Gastrocnemius medialis (tissue), 4 donors: ENCODE measurements around the gene INPP4B.

Source experiments
- CTCF ChIP-seq, 5 experiments: fragments of 450-650 bp in 3 of 5; fragments of 200-600 bp in 2 of 5; sonication (generic) in 2 of 5; IDR thresholded peaks in 4 of 5; conservative IDR thresholded peaks in 1 of 5; 1 replicate in 4 of 5; 2 replicates in 1 of 5; pipeline ENCODE4 v1.5.1; 2016 to 2019; ENCODE audit warnings: antibody characterized with exemption in 5 of 5, mild to moderate bottlenecking in 3 of 5, moderate library complexity in 3 of 5
- POLR2A ChIP-seq, 2 donors: fragments of 450-650 bp; IDR thresholded peaks; one replicate each; pipeline ENCODE4 v1.6.1; 2017; ENCODE audit warnings: antibody characterized with exemption in 2 of 2, mild to moderate bottlenecking in 2 of 2, moderate library complexity in 2 of 2

DNA sequence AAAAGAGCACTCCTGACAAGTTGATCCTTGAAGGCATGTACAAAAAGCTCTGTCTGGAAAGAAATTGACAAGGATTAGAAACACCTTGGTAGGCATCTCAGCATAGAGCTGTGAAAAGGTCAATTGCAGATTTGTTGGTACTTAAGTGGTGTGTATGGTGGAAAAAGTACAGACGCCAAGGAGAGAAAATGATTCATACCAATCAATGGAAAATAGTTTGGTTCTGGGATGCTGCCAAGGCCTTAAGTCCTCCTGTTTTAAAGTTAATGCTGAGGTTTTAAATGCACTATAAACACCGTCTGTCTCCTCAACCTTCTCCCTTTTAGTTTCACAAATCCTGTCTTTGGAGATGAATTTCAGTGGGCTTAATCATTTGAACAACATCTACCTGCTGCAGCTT, 685.6 kb downstream of the INPP4B start:
- no peak for TF ChIP-seq CTCF (IDR thresholded peaks at IDR 0.05 in 4 of 5, conservative IDR thresholded peaks at IDR 0.05 in 1 of 5)
- TF ChIP-seq POLR2A (IDR thresholded peaks at IDR 0.05), result no peak
